ENCODE results near the gene ICOSLG.
A peak's percentile ranks its signal among the peaks of the same experiment; 100 is the strongest.
"Not testable (repeated sequence)": the region's sequence is repeated elsewhere in the genome, so short reads cannot be mapped to it uniquely, and the experiment has no call there.

ICOSLG gene

DNA sequence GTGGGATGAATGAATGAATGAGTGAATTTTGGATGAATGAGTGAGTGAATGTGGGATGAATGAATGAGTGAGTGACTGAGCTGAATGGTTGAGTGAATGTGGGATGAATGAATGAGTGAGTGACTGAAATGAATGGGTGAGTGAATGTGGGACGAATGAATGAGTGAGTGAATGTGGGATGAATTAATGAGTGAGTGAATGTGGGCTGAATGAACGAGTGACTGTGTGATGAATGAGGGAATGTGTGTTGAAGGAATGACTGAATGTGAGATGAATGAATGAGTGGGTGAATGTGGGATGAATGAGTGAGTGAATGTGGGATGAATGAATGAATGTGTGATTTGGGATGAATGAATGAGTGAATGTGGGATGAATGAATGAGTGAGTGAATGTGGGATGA is 28.8 kb downstream of the ICOSLG start:
- DNase-seq (ENCODE audit: low spot score); H3K4me3 ChIP-seq; H3K27ac ChIP-seq: not testable (repeated sequence)

DNA sequence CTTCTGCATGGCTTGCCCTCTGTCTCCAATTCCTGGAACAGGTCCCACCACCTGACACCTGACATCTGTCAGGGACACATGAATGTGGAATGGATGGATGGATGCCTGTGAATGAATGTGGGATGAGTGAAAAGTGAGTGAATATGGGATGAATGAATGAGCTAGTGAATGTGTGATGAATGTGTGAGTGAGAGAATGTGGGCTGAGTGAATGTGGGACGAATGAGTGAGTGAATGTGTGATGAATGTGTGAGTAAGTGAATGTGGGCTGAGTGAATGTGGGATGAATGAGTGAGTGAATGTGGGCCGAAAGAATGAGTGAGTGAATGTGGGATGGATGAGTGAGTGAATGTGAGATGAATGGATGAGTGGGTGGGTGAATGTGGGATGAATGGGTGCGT is 29.2 kb downstream of the ICOSLG start:
- not testable (repeated sequence) for H3K4me3 ChIP-seq; DNase-seq (ENCODE audit: low spot score); H3K27ac ChIP-seq

GRCh38 chr21:44207860-44208646 is 32.7 kb downstream of the ICOSLG start:
- not testable (repeated sequence) for DNase-seq (ENCODE audit: low spot score)

GRCh38 chr21:44206698-44207676 is 33.8 kb downstream of the ICOSLG start:
- DNase-seq (ENCODE audit: low spot score); H3K27ac ChIP-seq; H3K4me3 ChIP-seq: not testable (repeated sequence)

More at GRCh38 chr21:44207860-44208646, 32.7 kb downstream of the ICOSLG start:
- H3K27ac ChIP-seq, result peak overlapping the region in 1 of 2 donors; percentile 65
- H3K4me3 ChIP-seq, result not testable (repeated sequence)

- not testable (repeated sequence) for DNase-seq (ENCODE audit: low spot score); H3K4me3 ChIP-seq; H3K27ac ChIP-seq
These were observed 34.6 kb downstream of the ICOSLG start for GRCh38 chr21:44206187-44206586.

GRCh38 chr21:44202590-44203299 is 38.0 kb downstream of the ICOSLG start:
- not testable (repeated sequence) for H3K27ac ChIP-seq; H3K4me3 ChIP-seq; DNase-seq (ENCODE audit: low spot score)

DNA sequence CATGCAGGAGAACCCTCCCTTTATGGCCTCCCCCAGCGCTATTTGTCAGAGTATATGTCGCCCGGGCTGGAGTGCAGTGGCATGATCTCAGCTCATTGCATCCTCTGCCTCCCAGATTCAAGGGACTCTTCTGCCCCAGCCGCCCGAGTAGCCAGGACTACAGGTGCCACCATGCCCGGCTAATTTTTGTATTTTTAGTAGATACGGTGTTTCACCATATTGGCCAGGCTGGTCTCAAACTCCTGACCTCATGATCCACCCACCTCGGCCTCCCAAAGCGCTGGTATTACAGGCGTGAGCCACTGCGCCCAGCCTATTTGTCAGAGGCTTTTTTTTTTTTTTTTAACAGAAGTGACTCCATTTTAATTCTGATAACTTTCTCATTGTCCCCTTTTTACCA is 40.7 kb downstream of the ICOSLG start:
- H3K4me3 ChIP-seq, H3K27ac ChIP-seq: not testable (repeated sequence)

GRCh38 chr21:44199448-44199847 is 41.3 kb downstream of the ICOSLG start:
- TF ChIP-seq, protein P1, sequence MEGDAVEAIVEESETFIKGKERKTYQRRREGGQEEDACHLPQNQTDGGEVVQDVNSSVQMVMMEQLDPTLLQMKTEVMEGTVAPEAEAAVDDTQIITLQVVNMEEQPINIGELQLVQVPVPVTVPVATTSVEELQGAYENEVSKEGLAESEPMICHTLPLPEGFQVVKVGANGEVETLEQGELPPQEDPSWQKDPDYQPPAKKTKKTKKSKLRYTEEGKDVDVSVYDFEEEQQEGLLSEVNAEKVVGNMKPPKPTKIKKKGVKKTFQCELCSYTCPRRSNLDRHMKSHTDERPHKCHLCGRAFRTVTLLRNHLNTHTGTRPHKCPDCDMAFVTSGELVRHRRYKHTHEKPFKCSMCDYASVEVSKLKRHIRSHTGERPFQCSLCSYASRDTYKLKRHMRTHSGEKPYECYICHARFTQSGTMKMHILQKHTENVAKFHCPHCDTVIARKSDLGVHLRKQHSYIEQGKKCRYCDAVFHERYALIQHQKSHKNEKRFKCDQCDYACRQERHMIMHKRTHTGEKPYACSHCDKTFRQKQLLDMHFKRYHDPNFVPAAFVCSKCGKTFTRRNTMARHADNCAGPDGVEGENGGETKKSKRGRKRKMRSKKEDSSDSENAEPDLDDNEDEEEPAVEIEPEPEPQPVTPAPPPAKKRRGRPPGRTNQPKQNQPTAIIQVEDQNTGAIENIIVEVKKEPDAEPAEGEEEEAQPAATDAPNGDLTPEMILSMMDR (IDR thresholded peaks at IDR 0.05), result no peak
- H3K27ac ChIP-seq, result no peak overlapping the region
- no peak for DNase-seq (ENCODE audit: low spot score)
- no peak overlapping the region for H3K4me3 ChIP-seq

More for the DNA sequence above, 40.7 kb downstream of the ICOSLG start:
- not testable (repeated sequence) for DNase-seq (ENCODE audit: low spot score)

GRCh38 chr21:44197156-44197516 is 43.6 kb downstream of the ICOSLG start:
- not testable (repeated sequence) for DNase-seq (ENCODE audit: low spot score); H3K4me3 ChIP-seq; H3K27ac ChIP-seq

- H3K4me3 ChIP-seq; DNase-seq (ENCODE audit: low spot score); H3K27ac ChIP-seq: not testable (repeated sequence)
These were observed 44.3 kb downstream of the ICOSLG start for GRCh38 chr21:44196212-44197155.

- H3K4me3 ChIP-seq; H3K27ac ChIP-seq; DNase-seq (ENCODE audit: low spot score): not testable (repeated sequence)
These were observed 45.9 kb downstream of the ICOSLG start for GRCh38 chr21:44194888-44195287.

- not testable (repeated sequence) for H3K4me3 ChIP-seq; H3K27ac ChIP-seq; DNase-seq (ENCODE audit: low spot score)
These were observed 46.3 kb downstream of the ICOSLG start for GRCh38 chr21:44194451-44194850.

- H3K27ac ChIP-seq; DNase-seq (ENCODE audit: low spot score); H3K4me3 ChIP-seq: not testable (repeated sequence)
These were observed 47.6 kb downstream of the ICOSLG start for GRCh38 chr21:44193108-44193507.

DNA sequence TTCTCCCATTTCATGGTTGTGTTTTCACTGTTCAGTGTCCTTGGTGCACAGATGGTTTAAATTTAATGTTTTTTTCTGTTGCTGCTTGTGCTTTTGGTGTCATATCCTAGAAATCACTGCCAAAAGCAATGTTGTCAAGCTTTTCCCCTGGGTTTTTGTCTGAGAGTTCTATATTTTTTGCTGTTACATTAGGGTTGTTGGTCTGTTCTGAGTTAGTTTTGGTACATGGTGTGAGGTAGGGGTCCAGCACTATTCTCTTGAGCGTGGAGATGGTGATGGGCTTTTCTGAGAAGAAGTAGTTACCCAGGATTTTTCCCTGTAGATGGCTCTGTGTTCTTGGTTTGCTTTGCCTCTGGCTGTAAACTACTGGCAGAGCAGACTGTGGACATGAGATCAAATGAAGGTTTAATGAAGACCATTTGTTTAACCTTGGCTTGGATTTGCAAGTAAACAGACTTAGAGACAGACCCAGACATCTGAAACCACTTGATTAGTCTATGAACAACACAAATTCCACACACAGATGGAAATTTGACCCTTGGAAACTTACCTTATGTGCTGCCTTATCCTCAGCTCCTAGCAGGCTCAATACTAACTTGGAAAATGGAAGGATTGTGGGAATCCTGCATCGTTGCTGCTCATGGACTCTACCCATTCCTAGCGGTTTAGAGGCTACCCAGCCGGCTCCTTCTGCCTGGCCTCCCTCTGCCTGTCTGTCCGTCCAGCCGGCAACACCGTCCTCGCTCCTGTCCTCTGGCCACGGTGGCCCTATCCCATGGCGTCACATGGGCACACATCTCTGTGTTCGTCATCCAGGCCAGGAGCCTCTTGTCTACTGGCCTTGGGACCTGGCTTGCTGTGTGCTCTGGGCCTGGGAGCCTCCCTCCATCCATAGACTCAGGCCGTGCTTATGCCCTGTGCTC is 50.1 kb downstream of the ICOSLG start:
- H3K27ac ChIP-seq, result peak overlapping the region in 1 of 2 donors; percentile 15
- H3K4me3 ChIP-seq; DNase-seq (ENCODE audit: low spot score): not testable (repeated sequence)

GRCh38 chr21:44184862-44185261 is 55.9 kb downstream of the ICOSLG start:
- not testable (repeated sequence) for DNase-seq (ENCODE audit: low spot score); H3K27ac ChIP-seq; H3K4me3 ChIP-seq
